COLO829 (cell line): ENCODE results near the gene ALDH3A1.

ENCODE experiments used
- DNase-seq: peaks from one replicate; pipeline ENCODE4 v3.0.0; 2012; ENCODE audit warnings: low spot score

The ALDH3A1 gene

DNA sequence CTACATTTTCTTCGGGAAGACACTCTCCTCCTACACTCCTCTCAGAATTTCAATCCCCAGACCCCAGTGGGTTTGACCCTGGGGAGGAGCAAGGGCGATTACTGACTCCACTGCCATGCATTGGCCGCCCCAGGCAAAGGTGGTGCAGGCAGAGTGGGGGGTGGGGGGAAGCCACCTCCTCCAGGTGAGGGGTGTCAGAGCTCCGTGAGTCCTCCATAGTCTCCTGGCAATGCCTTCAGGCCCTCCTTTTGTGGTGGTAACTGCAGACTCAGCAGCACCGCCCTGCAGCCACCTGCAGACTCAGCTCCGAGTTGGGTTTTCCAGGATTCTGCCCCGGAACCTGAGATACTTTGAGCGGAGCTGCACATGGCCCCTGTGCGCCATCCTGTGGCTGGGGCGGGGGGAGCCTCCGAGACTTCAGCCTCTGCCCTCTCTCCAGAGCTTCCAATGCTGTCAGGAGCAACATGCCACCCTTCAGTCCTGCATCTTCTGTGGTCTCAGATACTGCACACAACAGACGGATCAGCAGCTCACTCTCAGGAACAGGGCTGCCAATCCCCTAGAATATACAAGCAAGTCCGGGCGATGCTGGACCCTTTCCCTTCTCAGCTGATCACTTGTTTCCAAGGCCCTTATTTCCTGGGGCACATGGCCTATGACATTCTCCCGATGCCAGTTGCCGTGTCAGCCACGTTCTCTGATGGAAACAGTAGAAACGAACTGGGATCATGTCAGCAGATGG, 29.3 kb downstream of the ALDH3A1 start:
- DNase-seq, result no peak

DNA sequence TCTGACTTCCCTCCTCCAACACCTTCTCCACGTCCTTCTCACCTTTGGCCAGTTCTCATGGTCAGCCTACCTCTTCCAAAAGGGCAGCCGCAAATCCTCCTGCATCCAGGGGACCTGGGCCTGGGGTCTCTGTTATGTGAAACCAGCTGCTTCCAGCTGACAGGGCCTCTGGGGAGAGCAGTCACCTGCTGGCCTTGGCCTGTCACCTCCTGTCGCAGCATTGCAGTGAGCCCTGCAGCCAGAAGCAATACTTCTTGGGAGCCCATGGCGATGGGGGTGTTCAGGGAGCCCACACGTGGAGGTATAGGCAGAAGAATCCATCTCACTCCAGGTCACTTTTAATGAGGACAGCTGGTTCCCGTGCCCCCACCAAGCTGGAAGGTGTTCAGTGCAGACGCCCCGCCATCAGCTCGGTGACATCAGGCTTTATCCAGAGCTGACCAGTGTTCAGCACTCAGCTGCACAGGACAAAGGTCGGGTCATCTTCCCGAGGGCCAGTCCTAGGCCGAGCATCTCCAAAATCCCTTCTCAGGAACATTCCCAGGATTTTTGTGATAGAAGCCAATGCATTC, 30.0 kb downstream of the ALDH3A1 start:
- DNase-seq, result no peak

DNA sequence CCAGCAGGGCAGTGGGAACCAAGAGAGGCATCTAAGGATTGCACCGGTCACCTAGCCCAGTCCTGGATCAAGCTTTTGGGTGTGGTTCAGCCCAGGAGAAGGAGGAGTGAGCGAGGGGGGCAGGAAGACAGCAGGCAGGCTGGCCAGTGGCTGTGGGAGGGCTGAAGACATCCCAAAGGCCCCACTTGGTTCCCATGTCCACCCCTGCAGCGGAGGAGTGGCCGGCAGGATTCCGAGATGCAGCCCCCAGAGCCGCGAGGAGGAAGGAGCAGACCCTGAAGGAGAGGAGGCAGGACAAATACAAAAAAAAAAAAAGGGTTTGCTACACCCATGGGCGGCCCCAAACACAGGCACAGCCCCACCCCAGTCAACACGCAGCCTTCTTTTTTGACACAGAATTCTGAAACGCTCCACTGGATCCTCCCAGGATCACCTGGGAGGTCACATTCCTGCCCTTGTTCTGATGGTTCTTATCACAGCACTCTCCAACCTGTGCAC, 30.6 kb downstream of the ALDH3A1 start:
- DNase-seq, result no peak

DNA sequence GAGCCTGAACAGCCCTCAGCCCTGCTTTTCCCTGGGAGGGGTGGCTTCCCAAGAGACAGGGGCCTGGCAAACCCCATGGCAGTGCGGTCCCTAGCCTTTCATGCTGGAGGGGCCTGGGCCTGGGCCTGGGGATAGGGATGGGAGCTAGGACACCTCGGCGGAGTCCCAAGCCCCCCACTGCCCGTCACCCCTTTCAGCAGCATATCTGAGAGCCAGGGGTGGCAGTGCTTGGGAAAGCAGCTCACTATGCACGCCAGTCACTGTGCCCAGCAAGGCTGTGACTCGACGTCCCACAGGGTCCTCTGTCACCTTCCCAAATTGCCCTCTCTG, 31.1 kb downstream of the ALDH3A1 start:
- no peak for DNase-seq

DNA sequence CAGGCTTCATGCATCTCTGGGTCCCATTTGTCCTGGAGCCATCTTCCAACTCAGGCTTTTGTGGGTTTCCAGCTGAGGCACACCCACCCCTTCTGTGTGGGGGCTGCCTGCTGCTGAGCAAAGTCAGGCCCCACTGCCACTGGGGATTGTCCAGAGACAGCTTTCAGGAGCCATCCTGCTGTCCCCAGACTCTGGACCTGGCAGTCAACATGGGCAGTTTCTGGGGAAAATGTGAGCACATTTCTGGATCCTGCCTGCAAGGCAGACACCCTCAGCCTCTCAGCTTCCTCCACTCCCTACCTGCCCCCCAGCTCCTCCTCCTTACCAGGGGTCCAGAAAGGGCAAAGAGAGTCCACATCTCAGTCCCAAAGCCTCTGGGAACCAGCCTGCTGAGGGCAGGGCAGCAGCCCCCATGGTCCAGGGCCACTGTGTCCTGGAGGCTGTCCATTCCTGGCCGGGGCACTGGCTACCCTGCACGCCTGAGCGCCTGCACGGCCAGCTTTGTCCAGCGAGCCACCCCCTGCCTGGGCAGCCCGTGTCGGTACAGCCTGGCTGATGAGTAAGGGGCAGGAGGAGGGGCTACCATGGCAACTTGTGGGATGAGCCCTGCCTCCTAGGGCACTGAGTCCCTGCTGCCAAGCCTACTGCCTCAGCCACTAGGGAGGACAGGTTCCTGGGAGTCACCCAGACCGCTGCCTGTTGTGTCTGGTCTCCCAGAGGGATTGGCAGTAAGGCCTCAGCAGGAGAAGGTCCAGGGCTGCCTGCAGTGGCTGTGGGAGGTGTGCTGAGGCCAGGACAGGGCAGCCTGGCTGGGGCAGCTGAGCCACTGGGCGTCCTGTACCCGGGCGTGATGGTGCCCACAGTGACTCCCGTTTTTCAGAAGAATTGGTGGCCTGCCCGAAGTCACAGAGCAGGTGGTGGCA, 31.7 kb downstream of the ALDH3A1 start, which contains the start of gene SLC47A2:
TSS of gene SLC47A2 (minus strand) at position 477 of the 923 bp plus-strand sequence. CDS start at position 448, 29 bp downstream.
- DNase-seq, result no peak

DNA sequence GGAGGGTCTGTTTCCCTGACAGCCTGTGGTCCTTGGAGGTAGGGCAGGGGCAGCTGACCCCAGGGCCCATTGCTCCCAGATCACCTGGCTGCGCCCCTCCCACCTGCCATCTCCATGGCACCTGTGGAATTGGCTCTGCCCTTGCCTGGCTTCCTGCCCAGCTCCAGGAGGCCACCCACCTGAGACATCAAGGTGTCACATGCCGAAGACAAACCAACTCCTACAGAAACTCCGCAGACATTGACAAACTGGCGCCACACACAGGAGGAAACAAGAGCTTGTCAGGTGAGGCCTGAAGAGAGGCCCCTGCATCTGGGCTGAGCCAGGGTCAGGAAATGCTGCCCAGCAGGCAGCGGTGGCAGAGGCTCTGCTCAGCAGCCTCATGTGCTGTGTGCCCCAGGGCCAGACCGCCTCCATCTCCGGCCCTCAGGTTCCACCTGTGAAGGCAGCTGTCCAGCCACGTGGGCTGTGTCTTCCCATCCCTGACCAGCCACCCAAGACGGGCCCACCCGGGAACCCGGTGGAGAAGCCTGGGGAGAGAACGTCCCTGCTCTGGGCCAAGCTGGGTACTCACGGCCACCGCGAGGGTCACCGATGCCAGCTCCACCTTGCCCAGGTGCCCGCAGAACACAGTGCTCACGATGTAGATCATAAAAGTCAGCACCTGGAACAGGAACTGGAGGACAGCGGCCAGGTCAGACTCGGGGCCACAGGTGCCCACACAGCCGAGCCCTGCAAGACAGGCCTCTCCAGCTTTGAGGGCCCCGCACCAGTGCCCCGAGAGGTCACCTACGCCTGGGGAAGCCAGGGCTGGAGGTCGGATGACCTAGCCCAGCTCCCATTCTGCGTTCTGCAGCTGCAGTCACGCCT, 33.3 kb downstream of the ALDH3A1 start:
- DNase-seq, result no peak

DNA sequence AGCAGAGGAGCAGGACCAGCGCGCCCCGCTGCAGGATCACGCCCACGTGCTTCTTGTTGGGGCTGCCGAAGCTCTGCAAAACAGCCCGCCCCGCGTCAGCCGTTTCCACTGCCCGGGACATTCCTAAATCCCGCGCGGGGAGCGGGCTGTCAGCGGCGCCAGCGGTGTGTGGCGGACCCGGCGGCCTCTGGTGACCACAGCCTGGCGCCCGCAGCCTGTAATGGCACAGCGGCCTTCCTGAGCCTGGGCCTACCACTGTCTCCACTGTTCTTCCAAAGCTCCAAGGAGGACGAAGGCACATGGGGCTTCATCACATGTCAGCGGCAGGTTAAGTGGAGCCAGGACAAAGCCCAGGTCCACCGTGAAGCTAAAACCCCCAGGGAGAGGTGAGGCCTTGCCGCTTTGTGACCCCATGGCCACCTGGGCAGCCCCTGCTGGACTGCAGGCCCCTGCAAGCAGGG, 34.2 kb downstream of the ALDH3A1 start:
- DNase-seq, result no peak

DNA sequence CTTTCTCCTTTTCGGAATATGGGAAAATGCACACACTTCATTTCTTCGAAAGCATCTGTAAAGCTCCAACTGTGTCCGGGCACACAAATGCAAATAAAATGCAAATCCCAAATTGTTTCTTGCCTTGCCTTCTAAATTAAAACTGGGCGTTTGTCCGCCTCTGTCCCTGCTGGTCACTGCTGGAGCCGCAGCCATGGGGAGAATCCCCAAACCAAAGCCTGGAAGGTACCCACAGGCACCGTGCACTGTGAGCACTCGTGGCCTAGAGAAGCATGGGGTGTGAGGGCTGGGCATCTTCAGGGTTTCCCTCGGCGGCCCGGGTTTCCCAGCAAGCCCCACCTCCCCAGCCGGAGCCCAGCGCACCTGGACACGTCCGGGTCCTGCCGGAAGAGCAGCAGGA, 34.6 kb downstream of the ALDH3A1 start:
- no peak for DNase-seq

DNA sequence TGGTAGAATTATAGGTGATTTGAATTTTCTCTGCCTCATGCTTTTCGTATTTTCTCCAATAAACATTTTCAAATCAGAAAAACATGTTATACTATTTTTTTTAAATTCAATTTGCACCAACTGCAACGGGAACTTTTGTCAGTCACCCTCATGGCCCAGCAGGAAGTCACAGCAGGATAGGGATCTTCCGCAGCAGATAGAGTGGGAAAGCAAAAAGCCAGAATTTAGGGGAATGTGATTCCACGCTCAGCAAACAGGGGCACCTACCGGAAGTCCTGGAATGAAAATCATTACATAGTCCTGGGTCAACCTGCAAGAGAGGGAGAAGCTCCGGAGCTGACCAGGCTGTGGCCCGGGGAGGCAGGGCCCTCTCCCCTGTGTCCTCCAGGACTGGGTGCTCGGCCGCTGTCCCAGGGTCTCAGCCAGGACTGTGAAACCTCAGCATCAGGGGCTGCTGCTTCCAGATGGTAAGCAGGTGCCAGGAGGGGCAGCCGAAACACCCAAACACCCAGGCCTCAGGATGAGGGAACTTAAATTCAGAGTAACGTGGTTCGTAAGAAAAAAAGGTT, 35.6 kb downstream of the ALDH3A1 start:
- DNase-seq, result no peak

DNA sequence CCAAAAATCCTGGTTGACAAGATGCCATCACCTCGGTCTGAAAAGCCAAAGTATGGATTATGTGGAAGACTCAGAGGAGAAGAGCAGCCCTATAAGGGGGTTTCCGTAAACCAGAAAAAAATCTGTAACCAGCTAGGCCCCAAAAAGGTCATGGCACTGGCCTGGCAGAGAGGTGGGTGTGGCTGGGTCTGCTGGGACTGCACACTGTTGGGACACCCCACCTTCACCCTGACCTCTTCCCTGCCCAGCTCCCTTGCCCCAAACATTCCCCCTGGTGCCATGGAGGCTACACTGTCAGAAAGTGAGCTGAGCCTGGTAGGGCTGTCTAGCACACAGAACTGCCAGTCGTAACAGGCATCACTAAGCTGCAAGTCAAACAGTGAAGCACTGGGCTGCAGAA, 38.3 kb downstream of the ALDH3A1 start:
- DNase-seq, result no peak

DNA sequence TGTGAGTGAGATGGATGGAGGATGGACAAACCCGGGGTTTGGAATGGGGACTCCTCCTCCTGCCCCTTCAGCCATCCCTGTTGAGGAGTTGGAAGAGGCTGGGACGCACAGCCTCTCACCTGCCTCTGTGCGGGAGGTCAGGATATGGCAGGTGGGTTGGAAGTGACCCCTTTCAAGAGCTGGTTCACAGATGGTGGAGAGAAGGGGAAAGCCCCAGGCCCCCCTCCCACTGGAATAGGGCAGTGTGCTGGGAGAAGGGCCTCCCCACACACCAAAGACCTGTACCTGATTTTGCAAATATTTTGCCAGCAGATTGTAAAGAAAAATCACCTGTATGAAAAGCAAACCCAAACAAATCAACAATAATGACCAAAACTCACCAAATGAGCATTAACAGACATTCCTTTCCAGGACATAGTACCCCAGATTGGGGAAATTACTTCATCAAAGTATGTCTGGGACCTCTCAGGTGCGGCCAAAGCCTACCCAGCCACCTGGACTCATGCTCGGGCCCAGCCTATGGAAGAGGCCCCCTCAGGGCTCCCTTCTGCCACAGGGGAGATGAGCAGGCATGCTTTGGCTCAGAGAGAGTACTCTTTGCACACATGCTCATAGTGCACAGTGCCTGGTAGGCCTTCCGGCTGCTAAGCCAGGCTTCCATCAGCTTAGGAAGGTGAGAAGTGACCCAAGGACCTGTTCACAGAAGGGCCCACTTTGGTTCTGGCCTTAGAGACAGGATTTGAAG, 39.5 kb downstream of the ALDH3A1 start:
- DNase-seq, result no peak

DNA sequence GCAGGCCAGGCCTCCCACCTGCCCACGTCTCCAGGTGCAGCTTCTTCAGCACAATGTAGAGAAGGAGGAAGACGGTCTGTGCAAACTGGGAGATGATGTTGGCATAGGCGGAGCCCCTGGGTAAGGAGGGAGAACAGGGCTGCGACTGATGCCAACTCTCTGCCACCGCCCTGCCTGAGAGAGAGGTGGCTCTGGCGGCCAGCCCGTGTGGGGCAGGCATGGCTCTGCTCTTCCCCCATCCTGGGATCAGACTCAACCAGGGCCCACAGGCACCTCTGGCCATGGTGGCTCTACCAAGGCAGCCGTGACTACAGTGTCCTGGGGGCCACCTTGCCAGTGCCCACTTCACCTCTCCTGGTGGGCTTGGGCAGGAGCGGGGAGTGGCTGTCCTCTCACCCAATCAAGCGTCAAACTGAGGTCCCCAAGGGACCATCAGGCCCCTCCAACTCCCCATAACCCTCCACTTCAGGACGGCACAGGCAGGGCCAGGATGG, 40.3 kb downstream of the ALDH3A1 start:
- DNase-seq, result no peak

DNA sequence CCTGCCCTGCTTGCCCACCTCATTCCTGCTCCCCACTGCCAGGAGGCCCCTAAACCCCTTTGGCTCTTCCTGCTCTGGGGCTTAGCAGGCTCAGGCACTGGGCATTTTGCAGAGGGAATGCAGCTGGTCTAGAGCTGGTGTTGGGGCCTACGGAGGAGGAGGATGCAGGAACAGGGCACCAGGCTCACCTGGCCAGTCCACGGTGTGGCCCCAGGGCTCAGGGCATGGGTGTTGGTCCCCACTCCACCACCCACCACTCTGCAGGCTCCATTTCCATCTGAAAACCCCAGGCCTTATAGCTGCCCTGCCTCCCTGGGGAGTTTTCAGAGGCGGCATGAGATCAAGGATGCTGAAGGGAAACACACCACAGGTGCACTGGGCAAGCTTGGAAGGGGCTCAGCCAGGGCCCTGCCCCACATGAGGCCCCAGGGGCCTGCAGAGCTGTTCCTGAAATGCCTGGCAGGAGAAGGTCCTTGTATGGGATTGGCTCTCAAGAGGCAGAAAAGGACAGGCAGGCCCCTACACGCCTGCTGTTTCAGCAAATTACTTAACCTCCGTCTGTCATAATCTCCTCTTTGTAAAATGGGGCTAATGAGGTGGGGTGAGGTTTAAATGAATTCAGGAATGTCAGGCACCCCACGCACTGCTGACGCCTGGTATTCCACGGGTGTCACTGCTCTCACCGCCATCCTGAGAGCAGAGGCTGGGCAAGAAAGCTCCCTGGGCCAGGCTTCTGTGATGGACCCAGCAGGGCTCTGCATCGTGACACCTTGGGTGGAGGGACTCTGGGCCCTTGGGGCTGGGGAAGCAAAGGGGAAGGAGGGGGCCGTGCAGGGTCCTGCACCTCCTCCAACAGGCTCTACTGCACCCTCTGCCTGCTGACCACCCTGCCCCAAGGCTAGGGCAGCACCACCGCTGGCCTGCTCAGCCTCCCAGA, 41.0 kb downstream of the ALDH3A1 start:
- no peak for DNase-seq

DNA sequence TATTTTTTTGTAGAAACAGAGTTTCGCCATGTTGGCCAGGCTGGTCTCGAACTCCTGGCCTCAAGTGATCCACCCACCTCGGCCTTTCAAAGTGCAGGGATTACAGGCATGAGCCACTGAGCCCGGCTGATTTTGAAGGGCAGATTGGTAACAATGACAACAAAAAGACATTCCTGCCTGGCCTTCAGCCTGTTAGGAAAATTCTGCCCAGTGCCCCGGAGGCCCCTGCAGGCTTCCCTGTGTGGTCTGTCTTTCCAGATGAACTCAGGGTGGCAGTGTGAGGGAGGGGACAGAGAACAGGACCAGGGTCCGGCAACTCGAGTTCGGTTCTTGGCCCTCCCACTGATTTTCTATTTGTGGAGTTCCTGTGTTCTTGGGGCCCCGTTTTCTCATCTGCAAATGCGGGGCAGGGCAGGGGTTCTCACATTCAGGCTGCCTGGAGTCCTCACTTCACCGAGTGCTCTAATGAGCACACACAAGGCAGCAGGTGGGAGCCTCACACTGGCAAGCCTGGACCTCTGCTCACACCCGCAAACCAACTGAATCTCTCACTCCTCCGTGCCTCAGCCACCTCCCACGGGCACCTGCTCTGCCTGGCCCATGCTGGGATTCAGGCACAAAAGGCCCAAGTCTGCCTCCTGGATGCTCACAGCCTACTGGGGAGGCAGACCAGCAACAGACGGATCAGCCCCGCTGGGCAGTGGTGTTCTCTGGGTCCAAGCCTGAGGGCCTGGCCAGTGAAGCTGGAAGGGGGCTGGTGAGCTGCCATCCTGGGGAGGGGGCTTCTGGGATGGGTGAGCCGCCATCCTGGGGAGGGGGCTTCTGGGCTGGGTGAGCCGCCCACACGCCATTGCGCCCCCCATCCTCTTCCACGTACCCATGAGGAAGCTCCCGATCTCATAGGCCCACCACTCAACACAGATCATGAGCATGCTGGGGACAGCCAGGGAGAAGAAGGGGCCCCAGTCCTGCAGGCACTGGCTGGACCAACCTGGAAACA, 42.0 kb downstream of the ALDH3A1 start:
- no peak for DNase-seq

DNA sequence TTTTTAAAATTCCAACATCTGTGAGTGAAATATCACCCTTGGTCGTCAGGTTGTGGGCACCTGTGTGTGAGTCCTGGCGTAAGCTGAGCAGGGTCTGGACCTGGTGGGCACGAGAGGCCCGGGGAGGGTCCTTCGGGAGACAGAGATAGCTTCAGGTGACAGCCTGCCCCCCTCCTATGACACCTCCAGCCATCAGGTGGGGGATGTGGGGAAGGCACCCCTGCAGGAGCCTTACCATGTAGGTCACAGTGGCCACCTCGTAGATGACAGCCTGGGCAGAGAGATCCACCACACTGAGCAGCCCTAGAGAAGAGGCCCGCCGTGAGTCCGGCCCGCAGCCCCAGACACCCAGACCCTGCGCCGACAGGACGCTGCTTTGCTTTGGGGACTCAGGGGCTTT, 42.9 kb downstream of the ALDH3A1 start:
- no peak for DNase-seq

DNA sequence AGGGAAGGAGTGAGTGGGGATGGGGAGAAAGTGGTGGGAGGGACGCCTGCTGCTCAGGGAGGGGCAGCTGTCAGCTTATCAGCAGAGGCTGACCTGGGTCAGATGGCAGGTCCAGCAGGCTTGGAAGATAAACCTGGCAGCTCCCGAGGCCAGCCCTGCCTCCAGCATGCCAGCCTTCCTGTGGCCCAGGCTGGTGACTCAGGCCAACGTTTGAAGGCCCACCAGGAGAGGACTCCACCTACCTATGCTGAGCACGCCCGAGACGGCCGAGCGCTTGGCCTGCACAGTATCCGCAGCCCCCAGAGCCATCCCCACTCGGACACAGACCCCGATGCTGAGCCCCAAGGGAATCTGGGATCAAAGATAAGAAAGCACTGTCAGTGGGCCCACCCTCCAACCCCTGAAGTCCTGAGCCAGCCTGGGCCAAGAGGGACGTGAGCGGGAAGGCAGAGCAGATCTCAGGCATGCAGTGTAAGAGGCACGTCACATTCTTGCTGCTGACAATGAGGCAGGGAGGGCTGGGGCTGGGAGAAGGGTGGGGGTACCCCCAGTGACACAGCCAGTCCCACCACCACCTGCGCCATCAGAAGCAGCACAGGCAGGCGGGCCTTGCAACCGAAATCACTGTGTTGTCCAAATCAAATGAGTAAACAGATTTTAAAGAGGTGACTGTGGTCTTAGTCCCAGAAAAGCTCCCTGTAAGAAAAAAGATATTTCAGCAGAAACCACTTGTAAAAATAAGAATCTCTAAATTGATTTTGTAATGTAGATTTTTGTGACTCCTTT, 44.1 kb downstream of the ALDH3A1 start:
- DNase-seq, result no peak
